Cardiac muscle cell (in vitro differentiated cells and primary cell): ENCODE data around the gene ADRB1. TPM values are rescaled to one million over a fixed set of nuclear protein-coding genes. Genes with fewer than 3 reads are reported as not detected.

Experiments used
- DNase-seq, 2 donors: peaks; one replicate each; pipeline versions ENCODE4 v3.0.0 to v3.0.0-alpha.2; 2010 to 2017; ENCODE audit warnings: low read depth in 1 of 2, low spot score in 1 of 2
- H3K27ac ChIP-seq: fragments of 200-600 bp; sonication (generic); 2 replicates; pipeline ENCODE4 v1.5.1; 2016
- H3K27me3 ChIP-seq: fragments of 200-600 bp; sonication (generic); 2 replicates; pipeline ENCODE4 v1.6.0; 2016; ENCODE audit warnings: control low read depth
- H3K36me3 ChIP-seq: fragments of 200-600 bp; sonication (generic); 2 replicates; pipeline ENCODE4 v1.5.1; 2016; ENCODE audit warnings: control low read depth
- H3K4me1 ChIP-seq: fragments of 200-600 bp; sonication (generic); 2 replicates; pipeline ENCODE4 v1.8.1; 2017; ENCODE audit warnings: low read depth, mild to moderate bottlenecking, mixed run types
- H3K4me3 ChIP-seq: fragments of 200-600 bp; sonication (generic); 2 replicates; pipeline ENCODE4 v1.5.1; 2016; ENCODE audit warnings: mild to moderate bottlenecking
- H3K9me3 ChIP-seq: fragments of 200-600 bp; sonication (generic); 2 replicates; pipeline ENCODE4 v1.5.1; 2017; ENCODE audit warnings: low read depth, mild to moderate bottlenecking, control low read depth
- polyA plus RNA-seq: library from polyadenylated mRNA; unstranded; fragments of >200 nt; fragmentation: Nextera tagmentation; extraction: Ambion mirVana; gene quantifications from 2 replicates; pipeline ENCODE4 v1.2.1, GENCODE V29; 2016
- total RNA-seq: library from RNA; depleted of rRNA; stranded (reverse); fragments of >200 nt; gene quantifications from 2 replicates; pipeline ENCODE4 v1.2.3, GENCODE V29; 2016
- TF ChIP-seq, protein P1 (sequence below): IDR thresholded peaks from 2 replicates; pipeline ENCODE4 v1.5.1; 2012; ENCODE audit warnings: low read depth, mild to moderate bottlenecking, low read length

Gene ADRB1
- total and polyA plus RNA-seq, 2 experiments from 2014 or later: 0.28 to 0.69 TPM

DNA sequence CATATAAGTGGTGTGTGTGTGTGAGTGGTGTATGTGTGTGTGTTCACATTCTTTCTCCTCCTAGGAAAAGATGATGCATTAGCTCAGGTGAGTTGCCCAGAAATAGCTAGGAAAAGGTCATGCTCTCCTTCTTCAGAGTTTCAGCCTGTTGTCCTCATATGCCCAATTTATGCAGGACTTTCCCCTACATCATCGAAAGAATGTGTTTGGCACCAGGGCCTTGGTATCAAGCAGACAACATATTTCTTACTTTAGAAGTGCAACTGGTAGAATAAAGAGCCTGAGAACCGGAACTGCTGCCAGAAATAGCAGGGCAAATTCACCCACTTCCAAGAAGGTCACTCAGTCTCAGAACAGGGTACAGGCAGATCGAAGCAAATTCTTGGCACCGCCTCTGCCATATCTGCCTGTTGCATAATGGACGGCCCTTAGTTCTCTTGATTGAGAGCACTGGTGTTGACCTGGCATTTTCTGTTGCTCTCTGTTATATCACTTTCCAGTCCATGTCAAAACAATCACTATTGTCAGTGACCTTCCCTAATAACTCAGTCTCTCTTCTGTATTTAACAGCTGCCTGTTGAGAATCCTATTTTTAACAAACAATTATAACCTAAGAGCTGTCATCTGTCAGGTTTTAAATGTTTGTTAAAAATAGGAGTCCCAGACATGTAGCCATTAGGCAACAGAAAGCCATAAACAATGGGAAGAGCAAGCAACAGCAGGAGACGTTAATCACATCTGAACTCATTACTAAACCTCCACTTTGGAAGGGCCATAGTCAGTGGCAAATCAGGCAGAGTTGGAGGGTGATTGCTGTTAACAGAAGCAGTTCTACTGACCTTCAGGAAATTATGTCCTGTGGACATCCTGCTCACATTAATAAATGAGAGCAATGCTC, 20.7 kb downstream of the ADRB1 start:
- peak overlapping the region; percentile 44 for H3K27ac ChIP-seq
- H3K4me1 ChIP-seq: peaks cover 30% of the 10 kb centered on the region
- DNase-seq: peak in 1 of 2 donors; percentile 32
- no peak overlapping the region for H3K4me3 ChIP-seq
- H3K9me3 ChIP-seq: no peaks in the 10 kb centered on the region
- H3K36me3 ChIP-seq: no peaks in the 10 kb centered on the region
- no peaks in the 10 kb centered on the region for H3K27me3 ChIP-seq
- TF ChIP-seq, protein P1, sequence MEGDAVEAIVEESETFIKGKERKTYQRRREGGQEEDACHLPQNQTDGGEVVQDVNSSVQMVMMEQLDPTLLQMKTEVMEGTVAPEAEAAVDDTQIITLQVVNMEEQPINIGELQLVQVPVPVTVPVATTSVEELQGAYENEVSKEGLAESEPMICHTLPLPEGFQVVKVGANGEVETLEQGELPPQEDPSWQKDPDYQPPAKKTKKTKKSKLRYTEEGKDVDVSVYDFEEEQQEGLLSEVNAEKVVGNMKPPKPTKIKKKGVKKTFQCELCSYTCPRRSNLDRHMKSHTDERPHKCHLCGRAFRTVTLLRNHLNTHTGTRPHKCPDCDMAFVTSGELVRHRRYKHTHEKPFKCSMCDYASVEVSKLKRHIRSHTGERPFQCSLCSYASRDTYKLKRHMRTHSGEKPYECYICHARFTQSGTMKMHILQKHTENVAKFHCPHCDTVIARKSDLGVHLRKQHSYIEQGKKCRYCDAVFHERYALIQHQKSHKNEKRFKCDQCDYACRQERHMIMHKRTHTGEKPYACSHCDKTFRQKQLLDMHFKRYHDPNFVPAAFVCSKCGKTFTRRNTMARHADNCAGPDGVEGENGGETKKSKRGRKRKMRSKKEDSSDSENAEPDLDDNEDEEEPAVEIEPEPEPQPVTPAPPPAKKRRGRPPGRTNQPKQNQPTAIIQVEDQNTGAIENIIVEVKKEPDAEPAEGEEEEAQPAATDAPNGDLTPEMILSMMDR: no peak

DNA sequence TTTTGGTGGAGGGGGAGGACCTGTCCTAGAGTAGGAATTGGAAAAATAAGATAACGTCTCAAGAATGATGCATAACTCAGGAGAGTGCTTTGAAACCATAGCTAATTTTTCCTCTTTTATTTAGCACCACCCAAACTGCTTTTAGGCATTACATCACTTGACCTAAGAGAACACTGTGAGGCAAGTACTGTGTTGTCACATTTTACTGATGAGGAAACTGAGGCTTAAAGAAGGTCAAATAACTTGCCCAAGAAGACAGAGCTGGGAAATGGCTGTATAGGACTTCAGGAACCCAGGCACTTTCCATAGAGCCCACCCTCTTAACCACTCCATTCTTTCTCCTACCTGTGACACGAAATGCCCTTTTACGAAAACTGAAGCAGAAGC, 21.4 kb downstream of the ADRB1 start:
- H3K36me3 ChIP-seq: no peaks in the 10 kb centered on the region
- TF ChIP-seq, protein P1: no peak
- no peaks in the 10 kb centered on the region for H3K9me3 ChIP-seq
- no peak overlapping the region for H3K4me3 ChIP-seq
- no peak for DNase-seq
- peak overlapping the region; percentile 44 for H3K27ac ChIP-seq
- peaks cover 30% of the 10 kb centered on the region for H3K4me1 ChIP-seq
- H3K27me3 ChIP-seq: no peaks in the 10 kb centered on the region

DNA sequence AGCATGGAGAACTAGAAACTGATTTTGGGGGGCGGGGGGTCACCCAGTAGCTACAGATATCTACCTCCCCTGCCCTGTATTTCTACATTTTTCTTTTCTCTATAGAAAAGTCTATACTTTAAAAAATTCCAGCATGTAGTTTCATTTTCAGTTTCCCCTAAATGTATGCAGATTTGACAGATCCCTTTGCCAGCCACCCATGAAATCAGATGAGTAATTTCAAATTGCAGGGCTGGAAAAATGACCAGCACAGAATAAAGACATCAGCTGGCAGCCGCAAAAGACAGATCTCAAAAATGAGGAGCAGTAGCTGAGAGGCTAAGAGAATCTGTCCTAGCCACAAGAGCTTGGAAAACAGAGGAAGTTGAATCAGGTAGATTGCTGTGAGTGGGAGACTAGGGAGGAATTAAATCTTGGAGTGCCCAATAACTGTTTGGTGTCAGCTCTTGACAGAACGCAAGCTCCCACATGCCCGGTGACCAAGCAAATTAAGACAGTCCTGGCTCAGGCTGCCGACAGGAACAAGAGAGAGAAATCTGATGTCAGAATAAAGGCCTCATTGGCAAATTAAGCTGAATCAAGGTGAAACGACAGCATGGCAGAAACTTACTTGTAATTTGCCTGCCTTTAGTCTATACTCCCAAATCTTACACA, 24.5 kb downstream of the ADRB1 start:
- Histone ChIP-seq H3K36me3 (no peaks in the 10 kb centered on the region), H3K4me3 (no peak overlapping the region), H3K27me3 (no peaks in the 10 kb centered on the region), H3K9me3 (no peaks in the 10 kb centered on the region), H3K4me1 (peaks cover 30% of the 10 kb centered on the region), H3K27ac (peak overlapping the region; percentile 38)
- TF ChIP-seq, protein P1: no peak
- no peak for DNase-seq

DNA sequence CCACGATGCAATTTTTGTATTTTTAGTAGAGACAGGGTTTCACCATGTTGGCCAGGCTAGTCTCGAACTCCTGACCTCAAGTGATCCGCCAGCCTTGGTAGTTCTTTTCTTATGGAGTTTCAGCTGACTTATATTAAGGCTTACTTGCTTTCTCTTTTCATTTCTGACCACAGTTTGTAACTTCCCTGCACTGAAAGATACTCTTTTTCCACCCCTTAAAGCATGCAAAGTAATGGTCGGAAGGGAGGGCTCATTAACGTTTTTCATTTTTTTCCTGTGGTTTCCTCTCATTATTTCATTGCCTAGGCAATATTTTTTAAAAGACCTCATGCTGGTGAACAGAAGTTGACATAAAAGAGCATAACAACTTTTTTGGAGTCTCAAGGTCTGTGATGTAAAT, 27.0 kb downstream of the ADRB1 start:
- Histone ChIP-seq H3K4me3 (no peak overlapping the region), H3K9me3 (no peaks in the 10 kb centered on the region), H3K27ac (no peak overlapping the region), H3K4me1 (peaks cover 19% of the 10 kb centered on the region), H3K36me3 (no peaks in the 10 kb centered on the region), H3K27me3 (no peaks in the 10 kb centered on the region)
- no peak for DNase-seq
- TF ChIP-seq, protein P1: no peak

DNA sequence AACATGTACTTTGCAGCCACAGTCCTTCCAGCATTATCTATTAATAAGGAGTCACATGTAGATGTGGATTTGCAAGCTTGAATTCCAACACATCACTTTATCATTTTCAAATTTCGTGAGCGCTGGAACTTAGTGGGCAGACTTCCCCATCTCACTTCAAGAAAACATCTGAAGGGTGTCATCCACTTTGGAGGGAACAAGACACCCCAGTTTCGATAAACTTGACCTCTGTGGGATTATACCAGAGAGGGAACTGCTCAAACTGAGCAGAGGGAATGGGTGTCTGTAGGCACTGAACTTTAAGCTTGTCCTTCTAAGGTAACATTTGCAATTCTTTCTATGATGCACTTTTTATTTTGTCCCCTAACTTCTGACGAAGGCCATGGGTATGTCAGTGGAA, 27.5 kb downstream of the ADRB1 start:
- H3K36me3 ChIP-seq: no peaks in the 10 kb centered on the region
- no peaks in the 10 kb centered on the region for H3K9me3 ChIP-seq
- H3K4me3 ChIP-seq: no peak overlapping the region
- H3K4me1 ChIP-seq: peaks cover 17% of the 10 kb centered on the region
- H3K27me3 ChIP-seq: no peaks in the 10 kb centered on the region
- TF ChIP-seq, protein P1: no peak
- no peak for DNase-seq
- no peak overlapping the region for H3K27ac ChIP-seq
